Measurements from ENCODE around the gene FBXW11.

DNA sequence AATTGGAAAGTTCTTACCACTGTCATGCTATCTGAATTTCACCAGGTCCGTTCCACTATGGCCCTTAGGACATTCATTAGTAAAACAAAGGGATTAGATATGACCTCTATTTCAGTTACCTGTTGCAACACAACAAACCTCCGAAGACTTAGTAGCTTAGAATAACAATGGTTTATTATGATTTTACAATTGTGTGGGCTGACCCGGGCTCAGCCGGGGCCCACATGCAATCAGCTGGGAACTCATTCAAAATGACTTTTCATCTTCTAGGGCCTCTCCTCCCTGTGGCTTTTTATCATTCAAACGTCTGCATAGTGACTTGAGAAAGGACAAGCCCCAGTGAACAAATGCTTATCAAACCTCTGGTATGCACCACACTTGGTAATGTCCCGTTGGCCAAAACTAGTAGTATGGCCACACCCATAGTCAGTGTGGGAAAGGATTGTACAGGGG lies 2.3 kb upstream of the FBXW11 start:
- TF ChIP-seq, protein P1, sequence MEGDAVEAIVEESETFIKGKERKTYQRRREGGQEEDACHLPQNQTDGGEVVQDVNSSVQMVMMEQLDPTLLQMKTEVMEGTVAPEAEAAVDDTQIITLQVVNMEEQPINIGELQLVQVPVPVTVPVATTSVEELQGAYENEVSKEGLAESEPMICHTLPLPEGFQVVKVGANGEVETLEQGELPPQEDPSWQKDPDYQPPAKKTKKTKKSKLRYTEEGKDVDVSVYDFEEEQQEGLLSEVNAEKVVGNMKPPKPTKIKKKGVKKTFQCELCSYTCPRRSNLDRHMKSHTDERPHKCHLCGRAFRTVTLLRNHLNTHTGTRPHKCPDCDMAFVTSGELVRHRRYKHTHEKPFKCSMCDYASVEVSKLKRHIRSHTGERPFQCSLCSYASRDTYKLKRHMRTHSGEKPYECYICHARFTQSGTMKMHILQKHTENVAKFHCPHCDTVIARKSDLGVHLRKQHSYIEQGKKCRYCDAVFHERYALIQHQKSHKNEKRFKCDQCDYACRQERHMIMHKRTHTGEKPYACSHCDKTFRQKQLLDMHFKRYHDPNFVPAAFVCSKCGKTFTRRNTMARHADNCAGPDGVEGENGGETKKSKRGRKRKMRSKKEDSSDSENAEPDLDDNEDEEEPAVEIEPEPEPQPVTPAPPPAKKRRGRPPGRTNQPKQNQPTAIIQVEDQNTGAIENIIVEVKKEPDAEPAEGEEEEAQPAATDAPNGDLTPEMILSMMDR (IDR thresholded peaks at IDR 0.05): no peak
- TF ChIP-seq EZH2 (IDR thresholded peaks at IDR 0.05; ENCODE audit: borderline replicate concordance, insufficient read depth, low read depth, low read length, poor library complexity, severe bottlenecking): no peak
